ENCODE results near the gene PEX26.

The PEX26 gene

GRCh38 chr22:18065256-18065655 is 12.5 kb upstream of the PEX26 start:
- no peaks in the 10 kb centered on the region for H4K20me1 ChIP-seq (ENCODE audit: insufficient read depth, low read length, poor library complexity, severe bottlenecking)
- no peaks in the 10 kb centered on the region for H3K4me1 ChIP-seq (ENCODE audit: insufficient read depth, low read length, poor library complexity, severe bottlenecking)
- no peak overlapping the region for H3K9ac ChIP-seq (ENCODE audit: low read depth, low read length, poor library complexity, severe bottlenecking)
- TF ChIP-seq CTCF (conservative IDR thresholded peaks at IDR 0.05; ENCODE audit: low read length), result no peak
- TF ChIP-seq EZH2phosphoT487 (IDR thresholded peaks at IDR 0.05; ENCODE audit: borderline replicate concordance), result no peak
- no peak overlapping the region for H2AFZ ChIP-seq (ENCODE audit: low read length)
- H3K9me3 ChIP-seq (ENCODE audit: insufficient read depth, low read depth, low read length), result no peaks in the 10 kb centered on the region
- no peak overlapping the region for H3K4me2 ChIP-seq (ENCODE audit: low read depth, low read length, poor library complexity, severe bottlenecking)
- no peaks in the 10 kb centered on the region for H3F3A ChIP-seq (ENCODE audit: low read depth)
- no peaks in the 10 kb centered on the region for H3K79me2 ChIP-seq (ENCODE audit: insufficient read depth, low read length)
- H3K27me3 ChIP-seq (ENCODE audit: insufficient read depth, low read length, poor library complexity, severe bottlenecking), result no peaks in the 10 kb centered on the region
- H3K4me3 ChIP-seq (ENCODE audit: low read length, poor library complexity, severe bottlenecking), result no peak overlapping the region
- H3K9me2 ChIP-seq (replicated peaks; ENCODE audit: low read depth, low read length), result no peaks in the 10 kb centered on the region
- H3K36me3 ChIP-seq (ENCODE audit: insufficient read depth, low read length), result no peaks in the 10 kb centered on the region

- TF ChIP-seq EZH2phosphoT487 (IDR thresholded peaks at IDR 0.05; ENCODE audit: borderline replicate concordance) (no peak), CTCF (conservative IDR thresholded peaks at IDR 0.05; ENCODE audit: low read length) (no peak)
- H2AFZ ChIP-seq (ENCODE audit: low read length), result no peak overlapping the region
- no peaks in the 10 kb centered on the region for H3F3A ChIP-seq (ENCODE audit: low read depth)
- no peaks in the 10 kb centered on the region for H3K79me2 ChIP-seq (ENCODE audit: insufficient read depth, low read length)
- no peaks in the 10 kb centered on the region for H3K9me2 ChIP-seq (replicated peaks; ENCODE audit: low read depth, low read length)
- no peak overlapping the region for H3K9ac ChIP-seq (ENCODE audit: low read depth, low read length, poor library complexity, severe bottlenecking)
- no peak overlapping the region for H3K4me2 ChIP-seq (ENCODE audit: low read depth, low read length, poor library complexity, severe bottlenecking)
- no peaks in the 10 kb centered on the region for H3K36me3 ChIP-seq (ENCODE audit: insufficient read depth, low read length)
- H3K27me3 ChIP-seq (ENCODE audit: insufficient read depth, low read length, poor library complexity, severe bottlenecking), result no peaks in the 10 kb centered on the region
- H3K9me3 ChIP-seq (ENCODE audit: insufficient read depth, low read depth, low read length), result no peaks in the 10 kb centered on the region
- no peaks in the 10 kb centered on the region for H3K4me1 ChIP-seq (ENCODE audit: insufficient read depth, low read length, poor library complexity, severe bottlenecking)
- no peaks in the 10 kb centered on the region for H4K20me1 ChIP-seq (ENCODE audit: insufficient read depth, low read length, poor library complexity, severe bottlenecking)
- no peak overlapping the region for H3K4me3 ChIP-seq (ENCODE audit: low read length, poor library complexity, severe bottlenecking)
Observed at GRCh38 chr22:18066181-18066859, 11.5 kb upstream of the PEX26 start.

GRCh38 chr22:18067121-18067520 is 10.7 kb upstream of the PEX26 start:
- Histone ChIP-seq H3K27me3 (ENCODE audit: insufficient read depth, low read length, poor library complexity, severe bottlenecking) (no peaks in the 10 kb centered on the region), H3K79me2 (ENCODE audit: insufficient read depth, low read length) (no peaks in the 10 kb centered on the region), H3F3A (ENCODE audit: low read depth) (no peaks in the 10 kb centered on the region), H3K9ac (ENCODE audit: low read depth, low read length, poor library complexity, severe bottlenecking) (no peak overlapping the region), H3K4me2 (ENCODE audit: low read depth, low read length, poor library complexity, severe bottlenecking) (no peak overlapping the region), H3K4me3 (ENCODE audit: low read length, poor library complexity, severe bottlenecking) (no peak overlapping the region), H4K20me1 (ENCODE audit: insufficient read depth, low read length, poor library complexity, severe bottlenecking) (no peaks in the 10 kb centered on the region), H2AFZ (ENCODE audit: low read length) (no peak overlapping the region), H3K4me1 (ENCODE audit: insufficient read depth, low read length, poor library complexity, severe bottlenecking) (no peaks in the 10 kb centered on the region), H3K9me3 (ENCODE audit: insufficient read depth, low read depth, low read length) (no peaks in the 10 kb centered on the region), H3K36me3 (ENCODE audit: insufficient read depth, low read length) (no peaks in the 10 kb centered on the region), H3K9me2 (replicated peaks; ENCODE audit: low read depth, low read length) (no peaks in the 10 kb centered on the region)
- no peak for TF ChIP-seq EZH2phosphoT487 (IDR thresholded peaks at IDR 0.05; ENCODE audit: borderline replicate concordance)
- no peak for TF ChIP-seq CTCF (conservative IDR thresholded peaks at IDR 0.05; ENCODE audit: low read length)
